ENCODE measurements around the gene RFC2.
A peak's percentile ranks its signal among the peaks of the same experiment; 100 is the strongest.

The RFC2 gene

GRCh38 chr7:74254129-74254857 lies at the start of gene RFC2:
Gene RFC2, minus strand, starts transcription at chr7:74254399. Its CDS starts 16 bp downstream, at chr7:74254383.
- Histone ChIP-seq H3K36me3 (ENCODE audit: control insufficient read depth, insufficient read depth, low read length) (no peaks in the 10 kb centered on the region), H3K4me3 (ENCODE audit: low read depth, low read length) (peak within 1 kb of the TSS; percentile 93), H2AFZ (peak within 1 kb of the TSS; percentile 89), H3K4me2 (ENCODE audit: low read length) (peak within 1 kb of the TSS; percentile 99), H3K27ac (peak within 1 kb of the TSS; percentile 89), H3K79me2 (no peaks in the 10 kb centered on the region), H3K9ac (peak within 1 kb of the TSS; percentile 58), H3K9me3 (ENCODE audit: control insufficient read depth, low read length) (no peaks in the 10 kb centered on the region), H3K27me3 (ENCODE audit: control insufficient read depth, insufficient read depth, low read length) (no peaks in the 10 kb centered on the region), H3K4me1 (peaks cover 6% of the 10 kb centered on the region)
- TF ChIP-seq CTCF (IDR thresholded peaks at IDR 0.05), result peak; percentile 28

GRCh38 chr7:74302745-74303221 lies 48.6 kb upstream of the RFC2 start:
- Histone ChIP-seq H2AFZ (no peak overlapping the region), H3K4me3 (ENCODE audit: low read depth, low read length) (no peak overlapping the region), H3K4me1 (peaks cover 2% of the 10 kb centered on the region), H3K36me3 (ENCODE audit: control insufficient read depth, insufficient read depth, low read length) (no peaks in the 10 kb centered on the region), H3K4me2 (ENCODE audit: low read length) (no peak overlapping the region), H3K9ac (no peak overlapping the region), H3K27me3 (ENCODE audit: control insufficient read depth, insufficient read depth, low read length) (no peaks in the 10 kb centered on the region), H3K27ac (no peak overlapping the region), H3K79me2 (peaks cover 5% of the 10 kb centered on the region), H3K9me3 (ENCODE audit: control insufficient read depth, low read length) (no peaks in the 10 kb centered on the region)
- no peak for TF ChIP-seq CTCF (IDR thresholded peaks at IDR 0.05)

- no peak overlapping the region for H3K27ac ChIP-seq
Observed at GRCh38 chr7:74300926-74301325, 46.7 kb upstream of the RFC2 start.

GRCh38 chr7:74299401-74299800 lies 45.2 kb upstream of the RFC2 start:
- peaks cover 13% of the 10 kb centered on the region for H3K79me2 ChIP-seq
- H3K4me3 ChIP-seq (ENCODE audit: low read depth, low read length), result no peak overlapping the region
- no peak overlapping the region for H3K27ac ChIP-seq
- no peak for TF ChIP-seq CTCF (IDR thresholded peaks at IDR 0.05)
- no peaks in the 10 kb centered on the region for H3K4me1 ChIP-seq
- no peak overlapping the region for H3K4me2 ChIP-seq (ENCODE audit: low read length)
- H3K36me3 ChIP-seq (ENCODE audit: control insufficient read depth, insufficient read depth, low read length), result no peaks in the 10 kb centered on the region
- H2AFZ ChIP-seq, result no peak overlapping the region
- H3K9me3 ChIP-seq (ENCODE audit: control insufficient read depth, low read length), result no peaks in the 10 kb centered on the region
- no peaks in the 10 kb centered on the region for H3K27me3 ChIP-seq (ENCODE audit: control insufficient read depth, insufficient read depth, low read length)
- no peak overlapping the region for H3K9ac ChIP-seq

More at GRCh38 chr7:74300926-74301325, 46.7 kb upstream of the RFC2 start:
- no peaks in the 10 kb centered on the region for H3K27me3 ChIP-seq (ENCODE audit: control insufficient read depth, insufficient read depth, low read length)
- TF ChIP-seq CTCF (IDR thresholded peaks at IDR 0.05), result no peak
- peaks cover 11% of the 10 kb centered on the region for H3K79me2 ChIP-seq
- no peaks in the 10 kb centered on the region for H3K36me3 ChIP-seq (ENCODE audit: control insufficient read depth, insufficient read depth, low read length)
- no peak overlapping the region for H3K4me2 ChIP-seq (ENCODE audit: low read length)
- H2AFZ ChIP-seq, result no peak overlapping the region
- no peak overlapping the region for H3K4me3 ChIP-seq (ENCODE audit: low read depth, low read length)
- H3K9ac ChIP-seq, result no peak overlapping the region
- no peaks in the 10 kb centered on the region for H3K4me1 ChIP-seq
- no peaks in the 10 kb centered on the region for H3K9me3 ChIP-seq (ENCODE audit: control insufficient read depth, low read length)
